ENCODE results near the gene KIAA0753.

- TF ChIP-seq RAD21 (IDR thresholded peaks at IDR 0.05; ENCODE audit: low read depth), result no peak
- no peak for TF ChIP-seq YY1 (IDR thresholded peaks at IDR 0.05; ENCODE audit: low read depth)
- TF ChIP-seq FOXM1 (IDR thresholded peaks at IDR 0.05; ENCODE audit: borderline replicate concordance, low read depth), result no peak
- TF ChIP-seq MAX (IDR thresholded peaks at IDR 0.05), result no peak
- TF ChIP-seq REST (IDR thresholded peaks at IDR 0.05; ENCODE audit: low read depth), result no peak
- TF ChIP-seq CEBPB (IDR thresholded peaks at IDR 0.05), result no peak
- no peak for TF ChIP-seq TCF12 (IDR thresholded peaks at IDR 0.05; ENCODE audit: low read depth)
Observed at GRCh38 chr17:6605142-6605541, 35.4 kb downstream of the KIAA0753 start.
